Activated naive CD4-positive, alpha-beta T cell treated with anti-CD3 and anti-CD28 coated beads, Interleukin-2, amount 50 U/mL, for 24 hours (primary cell): Measurements from ENCODE around the gene EFNA3.

ENCODE experiments used
- H3K27ac Mint-ChIP-seq: one replicate; pipeline ENCODE4 v1.8.0; 2021; ENCODE audit warnings: mild to moderate bottlenecking, mixed read lengths
- H3K27me3 Mint-ChIP-seq: one replicate; pipeline ENCODE4 v1.8.0; 2021; ENCODE audit warnings: mixed read lengths
- H3K36me3 Mint-ChIP-seq: one replicate; pipeline ENCODE4 v1.8.0; 2021; ENCODE audit warnings: mixed read lengths
- H3K4me1 Mint-ChIP-seq: one replicate; pipeline ENCODE4 v1.8.0; 2021; ENCODE audit warnings: mixed read lengths
- H3K4me3 Mint-ChIP-seq: one replicate; pipeline ENCODE4 v1.8.0; 2021; ENCODE audit warnings: mild to moderate bottlenecking, mixed read lengths
- H3K9me3 Mint-ChIP-seq: one replicate; pipeline ENCODE4 v1.8.0; 2021; ENCODE audit warnings: mixed read lengths

The EFNA3 gene

DNA sequence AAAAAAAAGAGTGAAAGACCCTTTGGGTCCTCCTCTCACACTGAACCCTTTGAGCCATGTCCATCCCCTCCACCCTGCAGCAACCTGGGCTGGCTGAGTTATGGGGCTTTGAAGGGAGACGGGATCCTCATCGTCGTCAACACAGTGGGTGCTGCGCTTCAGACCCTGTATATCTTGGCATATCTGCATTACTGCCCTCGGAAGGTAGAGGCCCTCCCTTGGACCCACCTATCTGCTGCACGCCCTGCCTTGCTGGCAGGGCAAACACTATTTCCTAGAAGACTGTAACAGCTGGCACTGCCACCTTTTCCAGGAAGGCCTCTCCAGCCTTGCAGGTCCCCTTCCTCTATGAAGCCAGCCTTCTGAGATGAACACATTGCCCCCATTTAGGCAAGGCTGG lies 58.1 kb downstream of the EFNA3 start:
- H3K4me3 Mint-ChIP-seq: peak overlapping the region; percentile 96
- H3K27ac Mint-ChIP-seq: peak overlapping the region; percentile 98
- peaks cover 2% of the 10 kb centered on the region for H3K36me3 Mint-ChIP-seq
- H3K27me3 Mint-ChIP-seq: no peaks in the 10 kb centered on the region
- no peaks in the 10 kb centered on the region for H3K9me3 Mint-ChIP-seq
- H3K4me1 Mint-ChIP-seq: peaks cover 42% of the 10 kb centered on the region
